ENCODE results near the gene GFRA4.

DNA sequence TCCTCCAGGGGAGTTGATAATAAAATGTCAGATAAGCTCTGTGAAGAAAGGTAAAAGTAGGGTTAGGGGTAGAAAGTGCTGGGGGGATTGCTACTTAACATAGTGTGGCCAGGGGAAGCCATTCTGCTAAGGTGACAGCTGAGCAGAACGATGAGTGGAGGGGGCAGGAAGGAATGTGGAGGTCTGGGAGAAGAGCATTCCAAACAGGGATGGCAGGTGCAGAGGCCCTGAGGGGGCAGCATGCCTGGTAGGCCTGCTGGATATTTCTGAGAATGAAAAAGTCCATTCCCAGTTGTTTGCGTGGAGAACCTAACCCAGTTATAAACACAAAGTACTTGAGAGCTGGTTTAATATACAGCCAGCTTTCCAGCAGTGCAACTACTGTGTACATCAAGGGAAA, 9.3 kb downstream of the GFRA4 start:
- TF ChIP-seq, protein P1, sequence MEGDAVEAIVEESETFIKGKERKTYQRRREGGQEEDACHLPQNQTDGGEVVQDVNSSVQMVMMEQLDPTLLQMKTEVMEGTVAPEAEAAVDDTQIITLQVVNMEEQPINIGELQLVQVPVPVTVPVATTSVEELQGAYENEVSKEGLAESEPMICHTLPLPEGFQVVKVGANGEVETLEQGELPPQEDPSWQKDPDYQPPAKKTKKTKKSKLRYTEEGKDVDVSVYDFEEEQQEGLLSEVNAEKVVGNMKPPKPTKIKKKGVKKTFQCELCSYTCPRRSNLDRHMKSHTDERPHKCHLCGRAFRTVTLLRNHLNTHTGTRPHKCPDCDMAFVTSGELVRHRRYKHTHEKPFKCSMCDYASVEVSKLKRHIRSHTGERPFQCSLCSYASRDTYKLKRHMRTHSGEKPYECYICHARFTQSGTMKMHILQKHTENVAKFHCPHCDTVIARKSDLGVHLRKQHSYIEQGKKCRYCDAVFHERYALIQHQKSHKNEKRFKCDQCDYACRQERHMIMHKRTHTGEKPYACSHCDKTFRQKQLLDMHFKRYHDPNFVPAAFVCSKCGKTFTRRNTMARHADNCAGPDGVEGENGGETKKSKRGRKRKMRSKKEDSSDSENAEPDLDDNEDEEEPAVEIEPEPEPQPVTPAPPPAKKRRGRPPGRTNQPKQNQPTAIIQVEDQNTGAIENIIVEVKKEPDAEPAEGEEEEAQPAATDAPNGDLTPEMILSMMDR (IDR thresholded peaks at IDR 0.05), result no peak
- no peak for TF ChIP-seq POLR2A (IDR thresholded peaks at IDR 0.05)

Measured in adrenal gland (tissue), 5 donors.